DMS53 treated with DMSO at 0.1 percent for 48 hours (cell line): ENCODE data around the gene HCK.
"Not testable (repeated sequence)": the region's sequence is repeated elsewhere in the genome, so short reads cannot be mapped to it uniquely, and the experiment has no call there.

Experiments used
- DNase-seq: peaks from one replicate; lab custom pipeline; 2025; ENCODE audit not compliant: unreplicated experiment; lab: John Stamatoyannopoulos, UW

The HCK gene

DNA sequence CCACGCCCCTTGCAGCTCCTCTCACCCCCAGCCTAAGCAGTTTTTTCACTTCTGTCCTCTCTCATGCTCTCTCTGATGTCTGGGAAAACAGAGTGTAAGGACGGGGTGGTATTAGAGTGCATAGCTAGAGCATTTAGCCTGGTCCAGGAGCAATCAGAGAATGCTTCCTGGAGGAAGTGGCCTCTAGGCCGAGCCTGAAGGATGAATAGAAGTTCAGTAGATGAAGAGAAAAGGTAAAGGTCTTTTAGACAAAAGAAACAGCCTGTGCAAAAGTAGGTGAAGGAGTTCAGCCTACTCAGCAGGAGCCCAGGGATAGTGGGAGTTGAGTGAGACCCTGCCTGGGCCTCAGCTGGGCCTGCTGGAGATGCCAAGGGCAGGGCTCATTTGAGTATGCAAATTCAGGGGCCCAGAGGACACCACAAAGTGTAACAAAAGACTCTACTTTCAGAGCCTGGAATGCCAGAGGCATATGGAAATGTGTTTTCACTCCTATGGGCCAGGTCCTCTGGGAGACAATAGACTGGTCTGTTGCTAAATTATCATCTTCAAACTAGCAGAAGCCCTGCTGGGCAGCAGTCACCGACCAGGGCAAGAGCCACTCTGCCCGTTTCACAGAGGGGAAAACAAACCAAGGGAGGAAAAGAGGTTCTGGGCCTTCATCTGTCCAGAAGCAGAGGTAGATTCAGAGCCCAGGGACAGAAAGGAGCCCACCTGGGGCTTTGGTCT lies 37.8 kb downstream of the HCK start:
- no peak for DNase-seq

DNA sequence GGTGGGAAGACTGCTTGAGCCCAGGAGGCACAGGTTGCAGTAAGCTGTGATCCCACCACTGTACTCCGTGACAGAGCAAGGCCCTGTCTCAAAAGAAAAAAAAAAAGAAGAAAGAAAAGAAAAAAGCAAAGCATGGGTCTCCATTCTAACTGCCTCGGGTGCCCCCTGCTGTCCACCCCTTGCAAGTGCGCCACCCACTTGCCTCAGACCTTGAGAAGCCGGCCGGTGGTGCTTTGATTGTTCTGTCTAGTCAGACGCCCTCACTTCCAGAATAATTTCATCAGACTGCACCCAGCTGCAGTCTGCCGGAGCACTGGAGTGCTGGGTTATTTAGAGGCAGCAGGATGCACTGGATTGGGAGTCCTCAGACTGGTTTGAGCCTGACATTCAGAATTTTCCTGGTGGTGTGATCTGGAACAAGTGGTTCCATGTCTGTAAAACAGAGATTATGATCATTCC lies 39.9 kb downstream of the HCK start:
- peak; percentile 78 for DNase-seq

DNA sequence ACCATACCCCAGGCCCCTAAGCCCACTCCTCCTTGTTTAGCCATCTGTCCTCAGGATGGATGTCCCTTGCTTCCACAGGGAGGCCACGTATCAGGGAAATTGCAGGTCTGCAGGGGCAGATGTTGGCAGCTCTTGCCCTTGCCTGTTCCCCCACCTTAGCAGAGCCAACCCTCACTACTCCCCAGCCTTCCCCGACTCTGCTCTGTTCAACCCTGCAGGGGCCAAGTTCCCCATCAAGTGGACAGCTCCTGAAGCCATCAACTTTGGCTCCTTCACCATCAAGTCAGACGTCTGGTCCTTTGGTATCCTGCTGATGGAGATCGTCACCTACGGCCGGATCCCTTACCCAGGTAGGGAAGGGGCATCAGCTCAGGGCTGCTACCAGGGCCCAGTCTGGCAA lies 46.7 kb downstream of the HCK start:
- DNase-seq, result no peak

DNA sequence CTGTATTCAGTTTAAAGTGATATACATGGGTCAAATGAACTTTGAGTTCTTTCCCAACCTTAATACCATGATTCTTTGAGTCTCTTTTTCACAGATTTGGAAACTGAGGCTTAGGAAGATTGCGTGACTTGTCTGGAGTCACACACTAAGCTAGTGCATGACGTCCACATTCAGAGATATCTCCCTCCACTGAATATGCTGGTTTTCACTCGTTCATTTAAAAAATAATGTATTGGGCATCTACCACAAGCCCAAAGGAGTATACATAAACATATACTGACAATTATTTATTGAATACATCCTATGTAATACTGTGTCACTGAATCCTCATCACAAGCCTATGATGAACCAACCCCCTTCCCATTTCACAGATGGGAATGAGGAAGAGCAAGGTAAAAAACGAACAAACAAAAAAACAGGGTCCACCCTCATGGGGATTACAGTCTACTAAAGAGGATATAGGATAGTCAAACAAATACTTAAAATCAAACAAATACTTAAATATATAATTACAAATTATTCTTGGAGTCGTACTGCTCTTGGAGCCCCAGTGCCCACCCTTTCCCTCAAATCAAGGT lies 56.9 kb downstream of the HCK start:
- DNase-seq, result no peak

DNA sequence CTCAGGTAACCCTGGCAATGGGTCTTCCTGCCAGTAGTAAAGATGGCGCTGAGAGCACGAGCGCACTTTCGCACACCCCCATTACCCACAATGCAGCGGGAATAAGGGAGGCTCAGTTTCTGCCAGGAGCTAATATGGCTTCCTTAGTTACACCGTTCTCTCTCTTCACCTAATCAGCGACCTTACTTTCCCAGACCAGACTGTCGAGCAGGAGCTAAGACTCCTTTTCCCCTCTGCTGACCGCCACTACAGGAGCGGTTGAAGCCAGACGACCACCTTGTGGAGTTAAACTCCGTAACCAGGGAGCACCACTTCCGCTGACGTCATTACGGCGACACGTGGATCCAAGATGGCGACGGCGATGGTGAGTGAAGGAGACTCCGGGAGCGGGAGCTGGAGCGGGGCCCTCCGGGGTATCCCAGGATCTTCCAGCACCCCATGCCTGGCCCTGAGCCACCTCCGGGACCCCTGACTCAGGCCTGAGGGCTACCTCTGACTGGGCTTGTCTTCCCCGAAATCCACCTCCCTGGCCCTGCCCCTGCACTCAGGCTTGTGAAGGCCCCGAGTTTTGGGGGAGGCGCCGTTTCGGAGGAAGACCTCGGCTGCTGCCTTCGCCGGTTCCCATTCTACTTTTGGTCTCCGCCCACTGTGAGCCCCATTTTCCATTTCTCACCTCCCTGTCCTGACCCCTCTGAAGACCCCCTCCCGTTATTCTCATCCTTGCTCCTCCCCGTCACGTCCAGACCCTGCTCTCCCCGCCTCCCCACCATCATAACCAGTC lies 57.5 kb downstream of the HCK start, which contains the start of gene TM9SF4:
Gene TM9SF4 (plus strand): TSS at position 323 of the 781 bp plus-strand sequence. CDS start 27 bp downstream, at position 350.
- DNase-seq, result peak; percentile 89

DNA sequence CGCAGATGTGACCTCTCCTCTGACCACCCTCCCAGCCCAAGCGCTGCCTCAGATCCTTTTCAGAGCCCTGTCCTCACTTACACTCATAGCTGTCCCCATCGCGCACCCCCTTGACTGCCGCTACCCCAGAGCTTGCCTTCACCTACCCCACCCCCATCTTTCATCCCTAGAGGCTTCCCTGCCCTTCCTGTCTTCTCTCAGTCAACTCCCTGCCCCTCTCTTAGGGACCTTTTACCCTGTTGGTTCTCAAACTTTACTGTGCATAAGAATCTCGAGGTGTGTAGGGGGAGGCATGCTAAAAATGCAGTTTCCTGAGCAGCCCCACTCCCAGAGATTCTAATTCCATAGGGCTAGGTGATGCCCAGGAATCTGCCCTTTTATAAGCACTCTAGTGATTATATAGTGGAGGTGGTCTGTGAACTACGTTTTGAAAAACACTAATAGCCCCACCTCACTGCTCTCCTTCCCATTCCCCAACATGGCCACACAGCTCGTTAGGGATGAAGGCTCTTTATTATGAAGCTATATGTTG lies 58.2 kb downstream of the HCK start:
- no peak for DNase-seq

DNA sequence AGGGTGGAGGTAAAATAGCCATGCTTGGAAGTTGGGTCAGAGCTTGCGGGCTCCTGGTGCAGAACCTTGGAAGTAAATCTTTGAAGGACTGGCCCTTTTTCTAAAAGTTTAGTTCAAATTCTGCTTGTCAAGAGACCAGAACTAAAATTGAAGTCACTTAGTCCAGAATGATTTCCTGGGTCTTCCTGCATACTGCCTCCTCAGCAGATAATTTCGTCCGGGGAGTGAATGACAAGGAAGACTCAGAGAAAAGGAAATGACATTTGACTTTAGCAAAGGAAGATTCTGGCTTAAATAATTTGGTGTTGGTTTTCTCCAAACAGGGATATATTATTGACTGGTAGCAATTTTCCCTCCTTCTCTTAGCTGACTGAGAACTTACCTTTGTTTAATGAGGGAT lies 58.7 kb downstream of the HCK start:
- DNase-seq, result no peak

DNA sequence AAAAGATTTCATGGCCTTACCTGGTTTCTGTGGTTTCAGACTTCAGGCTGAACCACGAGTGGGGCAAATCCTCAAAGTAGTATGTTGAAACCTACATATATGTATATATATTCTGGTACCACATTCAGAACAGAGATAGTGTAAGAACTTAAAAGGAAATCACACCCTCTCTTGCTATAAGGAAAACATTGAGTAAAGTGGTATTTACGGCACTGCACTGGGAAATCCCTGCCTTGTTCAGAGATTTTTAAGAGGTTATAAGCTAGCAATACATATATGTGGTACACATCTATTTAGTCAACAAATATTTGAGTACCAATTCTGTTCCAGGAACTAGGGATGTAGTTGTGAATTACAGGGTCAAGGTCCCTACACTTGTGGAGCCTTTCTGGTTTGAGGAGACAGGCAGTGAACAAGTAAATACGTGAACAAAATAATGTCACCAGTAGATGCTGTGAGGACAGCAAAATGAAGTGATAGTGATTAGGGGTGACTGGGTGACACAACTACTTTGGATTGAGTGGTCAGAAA lies 59.2 kb downstream of the HCK start:
- DNase-seq, result no peak

DNA sequence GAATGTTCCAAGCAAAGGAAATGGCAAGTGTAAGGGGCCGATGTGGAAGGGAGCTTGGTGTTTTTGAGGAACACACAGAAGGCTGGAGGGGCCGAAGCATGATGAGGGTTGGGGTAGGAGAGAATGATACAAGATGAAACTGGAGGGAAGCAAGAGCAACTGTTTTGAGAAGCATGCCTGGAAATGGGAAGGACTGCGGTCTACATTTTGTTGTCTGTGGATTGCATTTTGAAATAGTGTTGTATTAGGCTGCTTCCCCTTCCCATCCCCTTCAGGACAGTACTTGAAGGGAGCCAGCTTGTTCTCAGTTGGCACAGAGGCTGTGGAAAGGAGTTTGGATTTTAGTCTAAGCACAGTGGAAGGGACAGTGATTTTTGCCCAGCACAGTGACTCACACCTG lies 59.7 kb downstream of the HCK start:
- DNase-seq, result no peak

DNA sequence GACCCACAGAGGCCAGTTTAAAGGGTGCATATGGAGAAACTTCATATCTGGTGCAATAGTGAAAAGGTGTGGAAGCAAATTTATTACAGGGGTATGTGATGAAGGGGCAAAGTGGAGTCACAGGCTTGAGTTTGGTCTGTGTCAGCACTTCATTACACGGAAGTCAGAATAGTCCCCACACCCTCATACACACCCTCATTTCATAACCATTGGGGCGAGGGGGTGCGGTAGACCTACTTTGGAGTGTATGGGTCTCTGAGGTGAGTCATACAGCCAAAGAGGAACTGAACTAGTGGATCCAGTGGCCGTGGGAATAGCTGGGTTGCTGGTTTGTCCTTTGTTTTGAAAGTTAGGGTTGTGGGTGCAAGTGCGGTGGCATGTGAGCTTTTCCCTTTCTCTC lies 60.8 kb downstream of the HCK start:
- no peak for DNase-seq

DNA sequence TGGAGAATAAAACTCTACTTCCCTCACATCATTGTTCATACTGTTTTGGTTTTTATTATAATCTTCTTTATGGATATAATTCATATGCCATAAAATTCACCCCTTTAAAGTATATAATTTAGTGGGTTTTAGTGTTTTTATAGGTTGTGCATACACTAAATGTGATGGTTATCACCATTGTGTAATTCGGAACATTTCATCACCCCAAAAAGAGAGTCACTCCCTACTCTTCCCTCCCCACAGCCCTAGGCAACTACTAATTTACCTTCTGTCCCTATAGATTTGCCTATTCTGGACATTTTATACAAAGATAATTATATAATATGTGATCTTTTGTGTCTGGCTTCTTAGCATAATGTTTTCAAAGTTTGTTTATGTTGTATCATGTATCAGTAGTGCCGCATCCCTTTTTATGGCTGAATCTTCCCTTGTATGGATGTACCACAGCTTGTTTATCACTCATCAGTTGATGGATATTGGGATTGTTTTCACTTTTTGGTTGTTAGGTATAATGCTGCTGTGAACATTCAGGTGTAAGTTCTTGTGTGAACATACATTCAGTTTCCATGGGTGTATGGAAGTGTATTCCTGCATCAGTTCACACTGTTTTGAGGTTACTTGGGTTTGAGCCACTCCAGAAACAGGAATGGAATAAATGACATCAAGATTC lies 61.7 kb downstream of the HCK start:
- no peak for DNase-seq

DNA sequence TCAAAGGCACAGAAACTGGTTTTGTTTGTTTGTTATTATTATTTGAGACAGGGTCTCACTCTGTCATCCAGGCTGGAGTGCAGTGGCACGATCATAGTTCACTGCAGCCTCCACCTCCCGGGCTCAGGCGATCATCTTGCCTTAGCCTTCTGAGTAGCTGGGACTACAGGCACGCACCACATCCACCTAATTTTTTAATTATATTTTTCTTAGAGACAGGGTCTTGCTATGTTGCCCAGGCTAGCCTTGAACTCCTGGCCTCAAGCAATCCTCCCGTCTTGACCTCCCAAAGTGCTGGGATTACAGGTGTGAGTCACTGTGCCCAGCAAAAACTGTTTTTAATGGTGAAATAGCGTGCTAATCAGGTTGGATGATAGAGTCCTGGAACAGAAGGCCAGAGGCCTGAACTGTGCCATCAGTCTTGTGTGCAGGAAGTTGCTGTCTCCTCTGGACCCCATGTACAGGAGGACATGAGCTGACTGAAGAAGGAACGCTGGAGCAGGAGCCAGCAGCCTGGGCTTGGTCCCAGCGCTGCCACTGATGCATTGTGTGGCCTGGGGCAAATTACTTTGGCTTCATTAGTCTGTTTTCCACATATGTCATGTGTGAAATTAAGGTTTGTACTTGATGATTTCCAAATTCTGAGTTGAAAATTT lies 62.4 kb downstream of the HCK start:
- DNase-seq, result no peak

DNA sequence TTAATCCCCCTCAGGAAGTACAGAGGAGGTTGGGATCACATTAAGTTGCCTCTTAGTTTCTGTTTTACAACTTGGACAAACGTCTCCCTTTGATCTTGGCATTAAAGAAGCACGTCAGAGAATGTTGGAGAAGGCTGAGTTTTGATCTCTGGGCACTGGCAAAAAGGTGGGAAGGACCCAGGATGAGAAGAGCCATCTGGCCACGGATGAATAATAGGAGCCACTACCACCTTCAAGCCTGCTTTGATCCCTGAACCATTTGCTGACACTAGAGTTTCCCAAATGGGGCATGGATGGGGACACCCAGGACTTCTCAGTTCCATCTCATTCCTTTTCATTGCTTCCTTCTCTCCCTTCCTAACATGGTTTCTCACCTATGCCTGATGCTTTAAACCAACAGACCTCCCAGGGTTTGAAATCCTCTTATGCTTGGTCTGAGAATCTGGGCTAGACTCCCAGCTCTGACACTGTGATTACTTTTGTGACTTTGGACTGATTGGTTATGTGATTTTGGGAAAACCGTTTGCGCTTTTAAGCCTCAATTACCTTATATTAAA lies 63.2 kb downstream of the HCK start:
- no peak for DNase-seq

DNA sequence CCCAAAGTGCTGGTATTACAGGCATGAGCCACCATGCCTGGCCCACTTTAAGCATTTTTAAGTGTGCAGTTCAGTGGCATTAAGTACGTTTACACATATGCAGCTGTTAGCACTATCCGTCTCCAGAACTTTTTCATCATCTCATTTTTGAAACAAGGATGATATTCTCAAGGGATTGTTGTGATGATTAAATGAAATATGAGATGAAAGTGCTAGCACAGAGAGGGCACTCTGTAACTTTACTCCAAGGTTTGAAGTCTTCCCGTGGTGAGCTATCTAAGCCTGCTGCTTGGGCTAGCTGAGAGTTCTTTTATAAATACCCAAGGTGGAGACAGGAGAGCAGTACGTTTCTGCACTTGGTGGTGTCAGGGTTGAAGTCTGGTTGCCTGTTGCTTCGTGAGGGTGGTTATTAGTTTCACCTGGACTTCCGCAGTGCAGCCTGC lies 64.1 kb downstream of the HCK start:
- DNase-seq, result no peak

DNA sequence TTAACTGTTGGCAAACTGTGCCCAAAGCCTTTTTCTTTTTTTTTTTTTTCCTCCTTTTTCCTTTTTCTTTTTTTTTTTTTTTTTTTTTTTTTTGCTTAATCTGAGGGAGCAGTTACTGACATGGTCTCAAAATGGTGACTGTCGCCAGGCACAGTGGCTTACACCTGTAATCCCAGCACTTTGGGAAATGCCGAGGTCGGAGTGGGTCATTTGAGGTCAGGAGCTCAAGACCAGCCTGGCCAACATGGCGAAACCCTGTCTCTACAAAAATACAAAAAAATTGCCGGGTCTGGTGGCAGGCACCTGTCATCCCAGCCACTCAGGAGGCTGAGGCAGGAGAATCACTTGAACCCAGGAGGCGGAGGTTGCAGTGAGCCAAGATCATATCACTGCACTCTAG lies 64.8 kb downstream of the HCK start:
- not testable (repeated sequence) for DNase-seq

DNA sequence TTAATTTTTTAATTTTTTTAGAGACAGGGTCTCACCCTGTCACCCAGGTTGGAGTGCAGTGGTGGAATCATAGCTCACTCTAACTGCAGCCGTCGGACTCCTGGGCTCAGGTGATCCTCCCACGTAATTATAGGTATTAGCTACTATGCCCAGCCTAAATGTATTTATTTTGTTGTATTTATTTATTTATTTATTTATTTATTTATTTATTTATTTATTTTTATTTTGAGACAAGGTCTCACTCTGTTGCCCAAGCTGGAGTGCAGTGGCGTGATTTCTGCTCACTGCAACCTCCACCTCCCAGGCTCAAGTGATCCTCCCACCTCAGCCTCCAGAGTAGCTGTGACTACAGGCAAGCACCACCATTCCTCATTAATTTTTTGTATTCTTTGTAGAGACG lies 66.4 kb downstream of the HCK start:
- not testable (repeated sequence) for DNase-seq

DNA sequence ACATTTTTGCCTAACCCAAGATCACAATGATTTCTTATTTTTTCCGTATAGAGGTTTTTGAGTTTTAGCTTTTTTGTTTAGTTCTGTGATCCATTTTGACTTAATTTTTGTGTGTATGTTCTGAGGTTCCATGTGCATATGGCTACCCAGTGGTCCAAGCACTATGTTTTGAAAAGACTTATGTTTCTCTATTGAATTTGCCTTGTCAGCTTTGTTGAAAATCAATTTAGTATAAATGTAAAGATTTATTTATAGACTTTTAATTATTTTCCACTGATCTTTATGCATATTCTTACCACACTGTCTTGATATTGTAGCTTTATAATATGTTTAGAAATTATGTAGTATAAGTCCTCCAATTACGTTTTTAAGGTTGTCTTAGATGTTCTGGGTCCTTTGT lies 67.7 kb downstream of the HCK start:
- DNase-seq, result no peak

DNA sequence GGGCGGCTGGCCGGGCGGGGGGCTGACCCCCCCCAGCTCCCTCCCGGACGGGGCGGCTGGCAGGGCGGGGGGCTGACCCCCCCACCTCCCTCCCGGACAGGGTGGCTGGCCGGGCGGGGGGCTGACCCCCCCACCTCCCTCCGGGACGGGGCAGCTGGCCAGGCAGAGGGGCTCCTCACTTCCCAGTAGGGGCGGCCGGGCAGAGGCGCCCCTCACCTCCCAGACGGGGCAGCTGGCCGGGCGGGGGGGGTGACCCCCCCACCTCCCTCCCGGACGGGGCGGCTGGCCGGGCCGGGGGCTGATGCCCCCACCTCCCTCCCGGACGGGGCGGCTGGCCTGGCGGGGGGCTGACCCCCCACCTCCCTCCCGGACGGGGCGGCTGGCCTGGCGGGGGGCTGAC lies 69.9 kb downstream of the HCK start:
- DNase-seq, result not testable (repeated sequence)

DNA sequence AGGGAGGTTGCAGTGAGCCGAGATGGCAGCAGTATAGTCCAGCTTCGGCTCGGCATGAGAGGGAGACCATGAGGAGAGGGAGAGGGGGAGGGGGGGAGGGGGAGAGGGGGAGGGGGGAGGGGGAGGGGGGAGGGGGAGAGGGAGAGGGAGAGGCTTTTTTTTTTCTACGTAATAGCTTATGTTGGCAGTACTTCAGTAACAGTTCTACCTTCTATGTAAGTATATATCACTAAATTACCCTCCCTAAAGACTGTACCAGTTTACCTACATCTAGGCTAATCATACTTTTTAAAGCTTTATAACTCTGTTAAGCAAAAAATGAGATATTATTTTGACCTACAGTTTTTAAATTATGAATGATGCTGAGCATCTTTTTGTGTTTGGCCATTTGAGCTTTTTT lies 71.0 kb downstream of the HCK start:
- no peak for DNase-seq

DNA sequence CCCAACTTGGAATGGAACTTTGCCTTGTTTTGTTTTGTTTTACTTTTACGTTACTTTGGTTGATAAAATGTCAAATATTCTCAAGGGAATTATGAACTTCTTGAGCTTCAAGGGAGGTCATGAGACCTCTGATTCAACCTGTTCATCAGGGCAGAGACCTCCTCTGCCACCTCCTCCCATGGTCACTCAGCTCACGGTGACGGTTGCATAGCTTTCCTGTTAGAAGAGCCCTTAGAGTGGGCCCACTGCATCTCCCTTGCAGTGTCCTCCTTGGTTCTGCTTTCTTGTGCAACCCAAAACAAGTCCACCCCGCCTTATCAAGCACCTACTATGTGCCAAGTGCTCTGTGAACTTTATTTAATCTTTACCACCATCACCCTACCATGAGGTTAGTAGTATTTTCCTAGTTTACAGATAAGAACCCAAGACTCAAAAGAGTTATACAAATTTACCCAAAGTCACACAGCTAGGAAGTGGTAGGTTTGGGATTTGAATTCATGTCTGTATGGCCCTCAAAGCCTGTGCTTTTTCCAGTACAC lies 72.9 kb downstream of the HCK start:
- no peak for DNase-seq
